ENCODE results near the gene MRPS10. TPM values are rescaled to one million over a fixed set of nuclear protein-coding genes. Genes with fewer than 3 reads are reported as not detected.
A peak's percentile ranks its signal among the peaks of the same experiment; 100 is the strongest.
"Not testable (repeated sequence)": the region's sequence is repeated elsewhere in the genome, so short reads cannot be mapped to it uniquely, and the experiment has no call there.

The MRPS10 gene
- total RNA-seq, 1 donor from 2014 or later, result 63.0 TPM

- ATAC-seq, result no peak
- intact Hi-C loops (cut with micrococcal nuclease), result no loop called here
- DNase-seq, result no peak
Observed at GRCh38 chr6:42220807-42221206, 3.1 kb upstream of the MRPS10 start.

- intact Hi-C loops (cut with micrococcal nuclease), result no loop called here
- peak; percentile 21 for ATAC-seq
- no peak for DNase-seq
Observed at GRCh38 chr6:42217157-42217518, 523 bp downstream of the MRPS10 start.

- intact Hi-C loops (cut with micrococcal nuclease); ATAC-seq: not testable (repeated sequence)
Observed at GRCh38 chr6:42216495-42216894, 1.2 kb downstream of the MRPS10 start.

GRCh38 chr6:42212442-42212841 lies 5.2 kb downstream of the MRPS10 start:
- no peak for DNase-seq
- ATAC-seq, result no peak
- intact Hi-C loops (cut with micrococcal nuclease), result no loop called here

More at GRCh38 chr6:42216495-42216894, 1.2 kb downstream of the MRPS10 start:
- not testable (repeated sequence) for DNase-seq

- intact Hi-C loops (cut with micrococcal nuclease), result no loop called here
- no peak for ATAC-seq
Observed at GRCh38 chr6:42211726-42212125, 5.9 kb downstream of the MRPS10 start.

GRCh38 chr6:42210551-42210950 lies 7.1 kb downstream of the MRPS10 start:
- DNase-seq, result no peak
- intact Hi-C loops (cut with micrococcal nuclease), result no loop called here
- ATAC-seq, result no peak

More at GRCh38 chr6:42211726-42212125, 5.9 kb downstream of the MRPS10 start:
- no peak for DNase-seq

- DNase-seq; ATAC-seq; intact Hi-C loops (cut with micrococcal nuclease): not testable (repeated sequence)
Observed at GRCh38 chr6:42207559-42207958, 10.1 kb downstream of the MRPS10 start.

- intact Hi-C loops (cut with micrococcal nuclease), result no loop called here
- no peak for DNase-seq
- ATAC-seq, result no peak
Observed at GRCh38 chr6:42204768-42205282, 12.8 kb downstream of the MRPS10 start.

GRCh38 chr6:42203183-42203582 lies 14.5 kb downstream of the MRPS10 start:
- DNase-seq, result no peak
- intact Hi-C loops (cut with micrococcal nuclease), result no loop called here
- no peak for ATAC-seq

- intact Hi-C loops (cut with micrococcal nuclease), result not testable (repeated sequence)
Observed at GRCh38 chr6:42202131-42202915, 15.3 kb downstream of the MRPS10 start.

GRCh38 chr6:42201382-42201781 lies 16.3 kb downstream of the MRPS10 start:
- no peak for DNase-seq
- no peak for ATAC-seq
- intact Hi-C loops (cut with micrococcal nuclease), result no loop called here

More at GRCh38 chr6:42202131-42202915, 15.3 kb downstream of the MRPS10 start:
- DNase-seq, ATAC-seq: not testable (repeated sequence)

GRCh38 chr6:42200035-42200434 lies 17.6 kb downstream of the MRPS10 start:
- ATAC-seq (peak; percentile 63), DNase-seq (no peak)
- intact Hi-C loops (cut with micrococcal nuclease), result no loop called here

GRCh38 chr6:42199106-42199981 lies 18.3 kb downstream of the MRPS10 start:
- ATAC-seq (no peak), DNase-seq (no peak)
- intact Hi-C loops (cut with micrococcal nuclease), result no loop called here

GRCh38 chr6:42197555-42198362 lies 19.9 kb downstream of the MRPS10 start:
- no peak for ATAC-seq
- intact Hi-C loops (cut with micrococcal nuclease), result no loop called here
- DNase-seq, result no peak

GRCh38 chr6:42195415-42195814 lies 22.2 kb downstream of the MRPS10 start:
- intact Hi-C loops (cut with micrococcal nuclease), result no loop called here
- ATAC-seq (no peak), DNase-seq (no peak)

GRCh38 chr6:42194056-42194455 lies 23.6 kb downstream of the MRPS10 start:
- no peak for ATAC-seq
- no peak for DNase-seq
- intact Hi-C loops (cut with micrococcal nuclease), result no loop called here

GRCh38 chr6:42193491-42193894 lies 24.2 kb downstream of the MRPS10 start:
- ATAC-seq (no peak), DNase-seq (no peak)
- intact Hi-C loops (cut with micrococcal nuclease), result no loop called here

- intact Hi-C loops (cut with micrococcal nuclease); ATAC-seq; DNase-seq: not testable (repeated sequence)
Observed at GRCh38 chr6:42192385-42192784, 25.3 kb downstream of the MRPS10 start.

GRCh38 chr6:42190554-42191183 lies 27.0 kb downstream of the MRPS10 start:
- intact Hi-C loops (cut with micrococcal nuclease), result no loop called here
- DNase-seq, result no peak
- peak; percentile 43 for ATAC-seq

Data from left ventricle myocardium superior (tissue), 1 donor.